Activated CD4-positive, alpha-beta T cell treated with anti-CD3 and anti-CD28 coated beads, Interleukin-10, Interleukin-2, amounts not matched to agents 100 ng/mL and 50 ng/mL, durations not matched to agents 16 hours and 8 hours (primary cell): ENCODE measurements around the gene MEN1.

Experiments used
- DNase-seq: peaks from one replicate; pipeline ENCODE4 v3.0.0-alpha.2; 2020

MEN1 gene

GRCh38 chr11:64845129-64845775 is 34.9 kb upstream of the MEN1 start:
- DNase-seq, result no peak

- peak; percentile 72 for DNase-seq
Measured at GRCh38 chr11:64844330-64845128, 34.2 kb upstream of the MEN1 start, which contains the start of gene CDC42BPG. Gene CDC42BPG (minus strand): TSS chr11:64844653. CDS start chr11:64844569, 84 bp downstream.

GRCh38 chr11:64843686-64844329 is 33.5 kb upstream of the MEN1 start:
- no peak for DNase-seq

GRCh38 chr11:64842851-64843685 is 32.7 kb upstream of the MEN1 start:
- no peak for DNase-seq

- no peak for DNase-seq
Measured at GRCh38 chr11:64842366-64842759, 32.0 kb upstream of the MEN1 start.

GRCh38 chr11:64841592-64842365 is 31.4 kb upstream of the MEN1 start:
- DNase-seq, result no peak

GRCh38 chr11:64839887-64840782 is 29.8 kb upstream of the MEN1 start:
- DNase-seq, result no peak

- no peak for DNase-seq
Measured at GRCh38 chr11:64839335-64839734, 29.0 kb upstream of the MEN1 start.

- DNase-seq, result no peak
Measured at GRCh38 chr11:64838600-64839334, 28.4 kb upstream of the MEN1 start.

GRCh38 chr11:64837887-64838351 is 27.6 kb upstream of the MEN1 start:
- DNase-seq, result no peak

- DNase-seq, result no peak
Measured at GRCh38 chr11:64836448-64837072, 26.2 kb upstream of the MEN1 start.

- no peak for DNase-seq
Measured at GRCh38 chr11:64835616-64836447, 25.5 kb upstream of the MEN1 start.

GRCh38 chr11:64834723-64835615 is 24.6 kb upstream of the MEN1 start:
- DNase-seq, result no peak

- no peak for DNase-seq
Measured at GRCh38 chr11:64834031-64834722, 23.8 kb upstream of the MEN1 start.

GRCh38 chr11:64833509-64833908 is 23.2 kb upstream of the MEN1 start:
- DNase-seq, result no peak

- no peak for DNase-seq
Measured at GRCh38 chr11:64833198-64833502, 22.8 kb upstream of the MEN1 start.
